D721Med (cell line): Measurements from ENCODE around the gene TNFSF13.

Source experiments
- DNase-seq: peaks from one replicate; pipeline ENCODE4 v3.0.0; 2011; ENCODE audit warnings: low spot score; ENCODE audit not compliant: insufficient read length
- FAIRE-seq: peaks from 2 replicates; lab custom pipeline; 2011; peaks lifted over from hg19 to GRCh38; lab: Jason Lieb, UNC
- TF ChIP-seq, protein P1 (sequence below): IDR thresholded peaks from 2 replicates; pipeline ENCODE4 v1.5.1; 2012; ENCODE audit warnings: mild to moderate bottlenecking, control low read depth; ENCODE audit not compliant: insufficient read depth; ENCODE audit errors: missing control alignments

The TNFSF13 gene

DNA sequence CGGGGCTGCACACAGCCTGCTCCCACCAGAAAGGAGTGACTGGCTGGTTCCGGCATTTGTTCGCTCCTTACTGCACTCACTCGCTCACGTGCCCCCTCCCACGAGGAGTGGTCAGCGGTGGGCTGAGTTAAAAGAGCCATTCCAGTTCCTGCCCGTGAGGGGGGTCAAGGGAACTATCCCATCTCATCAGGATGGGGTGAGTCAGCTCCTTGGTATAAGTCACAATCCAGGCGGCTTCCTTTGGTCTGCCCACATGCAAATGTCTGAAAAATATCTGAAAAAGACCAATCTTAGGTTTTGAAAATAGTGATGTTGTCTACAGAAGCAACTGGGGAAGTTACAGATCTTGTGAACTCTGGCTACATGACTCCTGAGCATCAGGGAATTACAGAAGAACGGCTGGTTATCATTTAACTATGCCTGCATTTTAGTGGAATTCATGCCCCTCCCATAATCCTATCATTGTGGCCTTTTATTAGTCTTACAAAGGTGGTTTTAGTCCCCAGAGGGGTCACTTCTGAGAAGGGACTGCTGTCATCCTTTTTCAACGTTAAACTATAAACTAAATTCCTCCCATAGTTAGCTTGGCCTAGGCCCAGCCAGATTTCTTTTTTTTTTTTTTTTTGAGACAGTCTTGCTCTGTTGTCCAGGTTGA, 19.5 kb upstream of the TNFSF13 start:
- TF ChIP-seq, protein P1, sequence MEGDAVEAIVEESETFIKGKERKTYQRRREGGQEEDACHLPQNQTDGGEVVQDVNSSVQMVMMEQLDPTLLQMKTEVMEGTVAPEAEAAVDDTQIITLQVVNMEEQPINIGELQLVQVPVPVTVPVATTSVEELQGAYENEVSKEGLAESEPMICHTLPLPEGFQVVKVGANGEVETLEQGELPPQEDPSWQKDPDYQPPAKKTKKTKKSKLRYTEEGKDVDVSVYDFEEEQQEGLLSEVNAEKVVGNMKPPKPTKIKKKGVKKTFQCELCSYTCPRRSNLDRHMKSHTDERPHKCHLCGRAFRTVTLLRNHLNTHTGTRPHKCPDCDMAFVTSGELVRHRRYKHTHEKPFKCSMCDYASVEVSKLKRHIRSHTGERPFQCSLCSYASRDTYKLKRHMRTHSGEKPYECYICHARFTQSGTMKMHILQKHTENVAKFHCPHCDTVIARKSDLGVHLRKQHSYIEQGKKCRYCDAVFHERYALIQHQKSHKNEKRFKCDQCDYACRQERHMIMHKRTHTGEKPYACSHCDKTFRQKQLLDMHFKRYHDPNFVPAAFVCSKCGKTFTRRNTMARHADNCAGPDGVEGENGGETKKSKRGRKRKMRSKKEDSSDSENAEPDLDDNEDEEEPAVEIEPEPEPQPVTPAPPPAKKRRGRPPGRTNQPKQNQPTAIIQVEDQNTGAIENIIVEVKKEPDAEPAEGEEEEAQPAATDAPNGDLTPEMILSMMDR, result no peak
- DNase-seq (no peak), FAIRE-seq (no peak)

DNA sequence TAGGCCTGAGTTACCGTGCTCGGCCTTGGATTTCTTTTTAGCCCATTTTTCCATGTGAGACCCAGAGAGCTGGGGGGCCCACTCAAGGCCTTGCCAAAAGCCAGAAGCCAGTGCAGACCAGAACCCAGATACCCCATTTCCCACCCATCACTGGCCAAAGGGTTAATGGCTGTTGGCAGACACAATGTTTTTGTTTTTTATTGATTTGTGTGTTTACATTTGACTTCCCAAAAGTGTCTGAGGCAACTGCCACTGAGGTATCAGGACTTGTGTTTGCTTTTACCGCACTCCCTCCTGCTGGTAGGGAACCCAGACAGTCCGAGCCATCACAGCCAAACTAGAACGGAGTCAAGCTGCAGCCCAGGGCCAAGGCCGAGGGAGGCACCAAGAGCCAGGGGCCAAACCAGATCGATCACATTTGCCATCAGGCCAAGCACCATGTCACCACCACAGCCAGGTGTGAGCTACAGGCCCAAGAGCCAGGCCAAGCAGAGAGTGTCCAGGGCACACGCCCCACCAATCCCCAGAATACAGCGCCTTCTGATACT, 17.4 kb upstream of the TNFSF13 start:
- no peak for FAIRE-seq
- DNase-seq, result no peak
- TF ChIP-seq, protein P1, result no peak

DNA sequence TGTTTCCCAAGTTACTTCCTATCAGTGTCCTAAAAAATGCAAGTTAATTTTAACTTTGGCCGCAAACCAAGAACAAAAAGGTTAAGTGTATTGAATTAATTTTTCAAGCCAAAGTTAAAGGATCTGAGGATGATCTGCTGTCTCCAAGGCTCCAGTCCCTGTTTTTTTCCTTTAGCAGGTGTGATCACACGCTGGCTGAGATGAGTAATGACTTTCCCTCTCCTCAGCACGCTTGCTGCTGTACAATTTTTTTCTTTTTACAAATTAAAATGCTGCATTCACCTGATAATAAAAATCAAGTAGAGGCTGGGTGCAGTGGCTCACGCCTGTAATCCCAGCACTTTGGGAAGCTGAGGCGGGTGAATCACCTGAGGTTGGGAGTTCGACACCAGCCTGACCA, 13.6 kb upstream of the TNFSF13 start:
- no peak for FAIRE-seq
- no peak for DNase-seq
- TF ChIP-seq, protein P1, result no peak

DNA sequence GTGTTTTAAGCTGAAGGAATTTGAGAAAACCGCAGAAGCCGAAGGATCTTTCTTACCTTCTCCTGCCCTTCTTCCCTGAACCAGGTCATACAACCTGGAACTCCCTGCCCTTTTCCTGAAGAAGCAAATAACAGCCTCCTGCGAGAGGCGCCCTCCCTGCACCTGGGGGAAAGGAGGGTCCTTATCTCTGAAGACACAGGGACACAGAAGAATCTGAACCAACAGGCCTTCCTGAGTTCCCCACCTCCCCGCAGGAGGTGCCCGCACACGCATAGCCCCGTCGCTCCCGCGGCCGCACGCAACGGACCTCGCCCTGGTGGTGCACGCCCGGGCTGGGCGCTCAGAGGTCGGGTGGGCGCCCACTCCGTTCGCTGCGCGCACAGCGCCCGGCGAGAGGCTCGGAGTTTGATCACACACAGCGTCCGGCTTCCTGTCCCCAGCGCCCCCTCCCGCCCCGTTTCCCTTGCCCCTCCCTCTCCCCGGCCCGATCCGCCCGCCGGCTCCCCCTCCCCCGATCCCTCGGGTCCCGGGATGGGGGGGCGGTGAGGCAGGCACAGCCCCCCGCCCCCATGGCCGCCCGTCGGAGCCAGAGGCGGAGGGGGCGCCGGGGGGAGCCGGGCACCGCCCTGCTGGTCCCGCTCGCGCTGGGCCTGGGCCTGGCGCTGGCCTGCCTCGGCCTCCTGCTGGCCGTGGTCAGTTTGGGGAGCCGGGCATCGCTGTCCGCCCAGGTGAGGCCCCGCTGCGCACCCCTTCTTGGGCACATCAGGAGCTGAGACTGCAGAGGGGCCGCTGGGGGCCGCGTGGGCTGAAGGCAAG, 9.8 kb upstream of the TNFSF13 start, which contains the start of gene TNFSF12:
Gene TNFSF12, plus strand, starts transcription at position 474 of the 816 bp plus-strand sequence. Its CDS starts 96 bp downstream, at position 570.
- FAIRE-seq, result no peak
- TF ChIP-seq, protein P1, result no peak
- DNase-seq, result no peak

DNA sequence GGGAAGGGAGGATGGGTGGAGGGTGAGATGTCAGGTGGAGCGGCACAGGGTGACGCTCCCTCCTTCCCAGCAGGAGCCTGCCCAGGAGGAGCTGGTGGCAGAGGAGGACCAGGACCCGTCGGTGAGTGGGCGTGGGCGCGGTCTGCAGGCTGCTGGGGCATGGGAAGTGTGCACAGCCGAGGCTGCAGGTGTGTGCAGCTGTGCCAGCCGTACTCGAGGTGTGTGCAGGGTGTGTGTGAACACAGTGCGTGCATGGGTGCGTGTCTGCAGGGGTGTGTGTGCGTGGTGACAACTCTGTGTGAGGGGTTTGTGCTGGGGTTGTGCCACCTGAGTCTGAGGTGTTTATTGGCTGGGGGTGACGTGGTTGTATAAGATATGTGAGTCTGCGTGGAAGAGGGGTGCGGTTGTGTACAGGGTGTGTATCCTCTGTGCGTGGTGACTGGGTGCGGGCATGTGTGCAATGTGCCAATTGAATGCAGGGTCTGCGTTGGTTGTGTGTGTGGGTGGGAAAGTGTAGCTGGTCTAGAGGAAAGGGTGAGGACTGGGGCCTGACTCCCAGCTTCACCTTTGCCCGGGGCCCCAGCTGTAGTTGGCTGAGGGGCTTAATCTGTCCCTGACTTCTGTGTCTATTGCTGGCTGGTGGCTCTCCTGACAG, 9.0 kb upstream of the TNFSF13 start:
- FAIRE-seq (no peak), DNase-seq (no peak)
- TF ChIP-seq, protein P1, result no peak

DNA sequence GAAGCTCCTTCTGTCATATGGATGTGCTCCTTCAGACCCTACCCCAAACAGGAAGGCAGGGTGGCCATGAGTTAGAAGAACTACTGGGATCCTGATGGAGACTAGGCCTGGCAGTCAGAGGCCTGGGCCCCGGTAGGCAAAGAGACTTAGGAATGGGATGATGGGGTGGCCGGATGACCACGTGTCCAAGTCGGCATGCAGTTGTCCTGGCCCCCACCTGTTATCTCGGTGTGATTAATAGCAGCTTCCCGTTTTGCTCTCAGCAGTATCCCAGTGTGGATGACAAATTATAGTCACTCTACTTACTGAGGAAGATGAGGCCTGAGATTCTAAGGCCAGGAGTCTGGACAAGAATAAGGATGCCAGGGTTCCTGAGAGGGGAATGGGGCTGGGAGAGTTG, 8.2 kb upstream of the TNFSF13 start:
- DNase-seq, result no peak
- no peak for FAIRE-seq
- TF ChIP-seq, protein P1, result no peak
